ENCODE results near the gene FLT1. TPM values are rescaled to one million over a fixed set of nuclear protein-coding genes. Genes with fewer than 3 reads are reported as not detected.

FLT1 gene
- total and polyA plus RNA-seq, 9 donors, result 5.8 to 31.4 (median 9.9) TPM

DNA sequence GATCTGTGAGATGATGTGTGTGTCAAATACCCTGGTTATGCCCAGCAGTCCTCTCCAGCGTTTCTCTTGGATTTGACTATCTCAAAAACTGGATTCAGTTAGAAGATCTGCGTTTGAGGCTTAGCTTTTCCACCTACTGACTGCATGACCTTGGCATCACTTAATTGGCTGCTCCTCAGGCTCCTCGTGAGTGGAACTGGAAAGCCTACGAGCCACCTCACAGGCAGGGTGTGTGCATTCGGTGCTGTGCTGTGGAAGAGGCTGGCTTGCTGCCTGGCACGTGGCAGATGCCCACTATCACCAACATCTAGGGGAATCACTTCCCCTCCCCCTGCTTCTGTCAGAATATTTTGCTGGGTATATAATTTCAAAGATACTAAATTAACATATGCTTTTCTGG is 25.6 kb downstream of the FLT1 start:
- TF ChIP-seq POLR2A (IDR thresholded peaks at IDR 0.05) (no peak), EP300 (IDR thresholded peaks at IDR 0.05) (no peak)
- TF ChIP-seq, protein P1, sequence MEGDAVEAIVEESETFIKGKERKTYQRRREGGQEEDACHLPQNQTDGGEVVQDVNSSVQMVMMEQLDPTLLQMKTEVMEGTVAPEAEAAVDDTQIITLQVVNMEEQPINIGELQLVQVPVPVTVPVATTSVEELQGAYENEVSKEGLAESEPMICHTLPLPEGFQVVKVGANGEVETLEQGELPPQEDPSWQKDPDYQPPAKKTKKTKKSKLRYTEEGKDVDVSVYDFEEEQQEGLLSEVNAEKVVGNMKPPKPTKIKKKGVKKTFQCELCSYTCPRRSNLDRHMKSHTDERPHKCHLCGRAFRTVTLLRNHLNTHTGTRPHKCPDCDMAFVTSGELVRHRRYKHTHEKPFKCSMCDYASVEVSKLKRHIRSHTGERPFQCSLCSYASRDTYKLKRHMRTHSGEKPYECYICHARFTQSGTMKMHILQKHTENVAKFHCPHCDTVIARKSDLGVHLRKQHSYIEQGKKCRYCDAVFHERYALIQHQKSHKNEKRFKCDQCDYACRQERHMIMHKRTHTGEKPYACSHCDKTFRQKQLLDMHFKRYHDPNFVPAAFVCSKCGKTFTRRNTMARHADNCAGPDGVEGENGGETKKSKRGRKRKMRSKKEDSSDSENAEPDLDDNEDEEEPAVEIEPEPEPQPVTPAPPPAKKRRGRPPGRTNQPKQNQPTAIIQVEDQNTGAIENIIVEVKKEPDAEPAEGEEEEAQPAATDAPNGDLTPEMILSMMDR (IDR thresholded peaks at IDR 0.05), result no peak
- no peak for DNase-seq
- no peaks in the 10 kb centered on the region for H3K9me3 ChIP-seq
- intact Hi-C loops (cut with DNase I), result no loop called here
- H3K36me3 ChIP-seq, result no peaks in the 10 kb centered on the region
- H3K4me3 ChIP-seq, result no peak overlapping the region
- H3K4me1 ChIP-seq (ENCODE audit: insufficient read depth), result no peaks in the 10 kb centered on the region
- 39 to 53% (median 53%) methylated on average over 6 of the region's 6 CpGs for WGBS, 3 donors
- H3K27me3 ChIP-seq, result no peaks in the 10 kb centered on the region
- H3K27ac ChIP-seq, result no peak overlapping the region

DNA sequence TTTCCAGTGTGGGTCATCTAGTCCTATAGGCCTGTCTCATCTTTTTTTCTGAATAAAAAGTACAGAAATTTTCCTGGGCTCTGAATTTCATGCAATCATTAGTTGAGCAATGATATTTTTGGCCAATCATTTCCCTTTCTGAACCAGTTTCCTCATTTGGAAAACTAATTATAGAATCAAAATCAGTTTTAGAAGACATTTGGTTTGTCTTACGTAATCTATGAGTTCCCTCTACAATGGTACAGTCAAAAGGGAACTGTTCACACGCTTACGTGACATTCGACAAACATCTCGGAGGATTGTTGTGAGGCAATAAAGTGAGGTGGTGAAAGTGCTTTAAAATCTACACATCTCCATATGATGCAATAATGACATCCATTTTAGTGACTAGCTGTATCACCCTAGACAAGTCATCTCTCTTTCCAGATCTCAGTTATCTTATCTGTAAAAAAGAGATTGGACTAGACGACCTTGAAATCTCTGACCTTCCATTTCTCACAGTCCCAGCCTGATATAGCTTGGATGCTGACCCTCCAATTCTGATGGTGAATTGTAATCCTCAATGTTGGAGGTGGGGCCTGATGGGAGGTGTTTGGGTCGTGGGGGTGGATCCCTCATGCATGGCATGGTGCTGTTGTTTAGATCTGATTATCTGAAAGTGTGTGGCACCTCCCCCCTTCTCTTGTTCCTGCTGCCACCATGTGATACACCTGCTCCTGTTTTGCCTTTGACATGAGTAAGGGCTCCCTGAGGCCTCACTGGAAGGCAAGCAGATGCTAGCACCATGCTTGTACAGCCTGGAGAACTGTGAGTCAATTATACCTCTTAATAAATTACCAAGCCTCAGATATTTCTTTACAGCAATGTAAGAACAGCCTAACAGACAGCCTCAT is 26.7 kb downstream of the FLT1 start:
- Histone ChIP-seq H3K27ac (no peak overlapping the region), H3K27me3 (no peaks in the 10 kb centered on the region), H3K36me3 (no peaks in the 10 kb centered on the region), H3K4me3 (no peak overlapping the region), H3K4me1 (ENCODE audit: insufficient read depth) (no peaks in the 10 kb centered on the region), H3K9me3 (no peaks in the 10 kb centered on the region)
- TF ChIP-seq EP300 (IDR thresholded peaks at IDR 0.05), result no peak
- no peak for TF ChIP-seq POLR2A (IDR thresholded peaks at IDR 0.05)
- TF ChIP-seq, protein P1 (IDR thresholded peaks at IDR 0.05), result no peak
- 76 to 86% (median 80%) methylated on average over 7 of the region's 7 CpGs for WGBS, 3 donors
- DNase-seq, result no peak
- intact Hi-C loops (cut with DNase I), result no loop called here

DNA sequence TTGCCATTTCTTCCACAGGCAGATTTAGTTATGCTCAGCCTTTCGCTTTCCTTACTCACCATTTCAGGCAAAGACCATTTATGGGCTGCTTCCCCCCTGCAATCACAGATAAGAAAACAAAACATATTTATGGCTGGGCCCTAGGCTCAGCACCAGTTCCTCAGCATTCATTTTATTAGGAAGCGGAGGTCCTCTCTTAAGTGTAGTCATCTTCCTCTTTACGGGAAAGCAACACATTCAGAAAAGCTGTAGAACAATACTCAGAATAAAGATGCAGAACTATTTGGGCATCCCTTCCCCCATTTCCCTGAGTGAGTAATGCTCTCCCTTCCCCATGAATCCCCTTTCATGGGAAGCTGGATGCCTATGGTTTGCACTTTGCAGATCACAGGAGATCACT is 27.9 kb downstream of the FLT1 start:
- H3K27me3 ChIP-seq, result no peaks in the 10 kb centered on the region
- TF ChIP-seq EP300 (IDR thresholded peaks at IDR 0.05), result no peak
- TF ChIP-seq, protein P1 (IDR thresholded peaks at IDR 0.05), result no peak
- intact Hi-C loops (cut with DNase I), result no loop called here
- H3K4me1 ChIP-seq (ENCODE audit: insufficient read depth), result no peaks in the 10 kb centered on the region
- WGBS, 3 donors, result 50 to 72% (median 62%) methylated on average over 3 of the region's 3 CpGs
- no peak for DNase-seq
- no peaks in the 10 kb centered on the region for H3K9me3 ChIP-seq
- no peaks in the 10 kb centered on the region for H3K36me3 ChIP-seq
- H3K27ac ChIP-seq, result no peak overlapping the region
- no peak overlapping the region for H3K4me3 ChIP-seq

DNA sequence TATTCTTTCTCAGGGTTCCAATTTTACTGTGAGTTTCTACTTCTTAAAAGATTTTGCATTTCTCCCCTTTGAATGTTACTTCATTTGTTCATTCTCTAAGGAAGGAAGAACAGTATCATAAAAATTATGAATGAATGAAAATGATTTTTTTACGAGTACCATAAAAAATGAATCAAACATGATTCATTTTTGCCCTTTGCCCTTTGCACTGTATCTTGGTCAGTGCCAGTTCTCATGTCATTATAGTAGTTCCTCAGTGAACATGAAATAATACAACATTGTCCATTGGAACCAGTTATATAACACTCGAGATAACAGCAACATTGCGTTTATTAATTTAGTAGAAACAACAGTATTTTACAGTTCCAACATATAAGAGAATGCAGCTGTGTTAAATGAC is 28.8 kb downstream of the FLT1 start:
- H3K27ac ChIP-seq, result no peak overlapping the region
- intact Hi-C loops (cut with DNase I), result no loop called here
- 81 to 90% (median 87%) methylated on average over 3 of the region's 3 CpGs for WGBS, 3 donors
- no peaks in the 10 kb centered on the region for H3K9me3 ChIP-seq
- no peaks in the 10 kb centered on the region for H3K4me1 ChIP-seq (ENCODE audit: insufficient read depth)
- no peak for DNase-seq
- TF ChIP-seq, protein P1 (IDR thresholded peaks at IDR 0.05), result no peak
- TF ChIP-seq EP300 (IDR thresholded peaks at IDR 0.05) (no peak), POLR2A (IDR thresholded peaks at IDR 0.05) (no peak)
- no peaks in the 10 kb centered on the region for H3K27me3 ChIP-seq
- no peaks in the 10 kb centered on the region for H3K36me3 ChIP-seq
- no peak overlapping the region for H3K4me3 ChIP-seq
